ENCODE results near the gene ZCWPW2.
A peak's percentile ranks its signal among the peaks of the same experiment; 100 is the strongest.

The ZCWPW2 gene

DNA sequence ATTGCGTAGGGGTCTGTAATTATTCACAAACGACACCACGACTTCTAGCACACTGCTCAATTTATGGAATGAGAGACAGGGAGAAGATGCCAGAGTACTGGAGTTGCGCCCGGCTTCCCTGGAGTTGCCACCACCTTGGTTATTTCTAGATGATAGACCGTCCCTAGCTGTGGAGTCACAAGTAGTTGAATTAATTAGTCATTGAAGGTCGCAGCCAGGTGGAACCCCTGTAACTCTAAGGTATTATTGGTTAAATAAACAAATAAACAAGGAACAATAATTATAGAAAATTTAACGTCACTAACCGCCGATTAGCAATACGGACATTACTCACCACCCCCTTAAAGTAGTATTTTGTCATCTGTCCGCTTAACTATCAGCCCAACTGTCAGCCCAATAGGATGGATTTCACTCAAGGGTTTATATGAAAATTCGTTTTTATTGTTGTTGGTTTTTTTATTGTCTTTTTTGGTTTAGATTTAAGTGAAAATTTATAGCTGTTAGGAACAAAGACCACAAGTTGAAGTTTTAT is 1.0 kb downstream of the ZCWPW2 start:
- peak overlapping the region; percentile 82 to 93 for H3K9ac ChIP-seq (ENCODE audit: low read depth in 1 of 2, low read length in 2 of 2)
- no peaks in the 10 kb centered on the region for H3K27me3 ChIP-seq (ENCODE audit: control insufficient read depth in 1 of 2, insufficient read depth in 2 of 2, low read length in 2 of 2)
- H3K9me3 ChIP-seq (ENCODE audit: control insufficient read depth in 1 of 2, low read length in 2 of 2) = peaks cover 3 to 21% of the 10 kb centered on the region in 2 donors
- H3K4me1 ChIP-seq (ENCODE audit: control insufficient read depth in 1 of 2, insufficient read depth in 2 of 2, low read length in 2 of 2) = peaks cover 15 to 27% of the 10 kb centered on the region in 2 donors
- H3K27ac ChIP-seq (ENCODE audit: low read depth, low read length) = peak overlapping the region; percentile 98
- H3K4me3 ChIP-seq (ENCODE audit: low read depth in 1 of 2, low read length in 2 of 2) = peak overlapping the region; percentile 79 to 94
- H3K36me3 ChIP-seq (ENCODE audit: control insufficient read depth in 1 of 2, insufficient read depth in 2 of 2, low read length in 2 of 2) = no peaks in the 10 kb centered on the region

DNA sequence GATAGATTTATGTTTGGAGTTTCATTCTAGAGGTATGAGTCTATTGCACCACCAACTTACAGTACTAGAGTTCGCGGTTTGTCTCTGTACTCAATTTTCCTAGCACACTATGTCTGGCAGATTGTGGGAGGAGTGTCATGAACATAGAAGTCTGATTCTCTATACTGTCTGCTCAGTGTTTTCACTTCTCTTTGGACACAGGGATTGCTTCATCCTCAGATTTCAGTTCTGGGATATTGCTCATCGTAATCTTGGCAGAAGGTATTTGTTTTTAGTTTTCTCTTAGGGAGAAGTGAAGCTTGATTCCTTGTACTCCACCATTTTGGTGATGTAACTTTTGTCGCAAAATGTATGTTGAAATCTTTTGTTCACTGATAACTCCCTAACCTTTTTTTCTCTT is 27.9 kb downstream of the ZCWPW2 start:
- Histone ChIP-seq H3K36me3 (ENCODE audit: control insufficient read depth in 1 of 2, insufficient read depth in 2 of 2, low read length in 2 of 2) (no peaks in the 10 kb centered on the region), H3K4me1 (ENCODE audit: control insufficient read depth in 1 of 2, insufficient read depth in 2 of 2, low read length in 2 of 2) (no peaks in the 10 kb centered on the region), H3K4me3 (ENCODE audit: low read depth in 1 of 2, low read length in 2 of 2) (no peak overlapping the region), H3K9ac (ENCODE audit: low read depth in 1 of 2, low read length in 2 of 2) (no peak overlapping the region), H3K27me3 (ENCODE audit: control insufficient read depth in 1 of 2, insufficient read depth in 2 of 2, low read length in 2 of 2) (no peaks in the 10 kb centered on the region), H3K27ac (ENCODE audit: low read depth, low read length) (no peak overlapping the region), H3K9me3 (ENCODE audit: control insufficient read depth in 1 of 2, low read length in 2 of 2) (peaks cover 0 to 5% of the 10 kb centered on the region in 2 donors)

DNA sequence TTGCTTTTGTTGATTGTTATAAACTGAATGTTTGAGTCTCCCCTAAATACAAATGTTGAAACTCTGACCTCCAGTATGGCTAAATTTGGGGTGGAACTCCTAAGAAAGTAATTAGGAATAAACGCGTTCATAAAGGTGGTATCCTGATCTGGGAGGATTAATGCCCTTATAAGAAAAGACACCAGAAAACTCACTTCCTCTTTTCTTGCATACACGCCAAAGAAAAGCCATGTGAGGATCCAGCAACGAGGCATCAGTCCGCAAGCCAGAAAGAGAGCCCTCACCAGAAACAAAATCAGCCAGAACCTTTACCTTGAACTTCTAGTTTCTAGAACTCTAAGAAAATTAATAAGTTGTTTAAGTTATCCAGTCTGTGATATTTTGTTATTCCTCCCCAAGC is 37.5 kb downstream of the ZCWPW2 start:
- no peaks in the 10 kb centered on the region for H3K4me1 ChIP-seq (ENCODE audit: control insufficient read depth in 1 of 2, insufficient read depth in 2 of 2, low read length in 2 of 2)
- no peaks in the 10 kb centered on the region for H3K9me3 ChIP-seq (ENCODE audit: control insufficient read depth in 1 of 2, low read length in 2 of 2)
- H3K36me3 ChIP-seq (ENCODE audit: control insufficient read depth in 1 of 2, insufficient read depth in 2 of 2, low read length in 2 of 2) = no peaks in the 10 kb centered on the region
- no peak overlapping the region for H3K4me3 ChIP-seq (ENCODE audit: low read depth in 1 of 2, low read length in 2 of 2)
- no peaks in the 10 kb centered on the region for H3K27me3 ChIP-seq (ENCODE audit: control insufficient read depth in 1 of 2, insufficient read depth in 2 of 2, low read length in 2 of 2)
- H3K27ac ChIP-seq (ENCODE audit: low read depth, low read length) = no peak overlapping the region
- no peak overlapping the region for H3K9ac ChIP-seq (ENCODE audit: low read depth in 1 of 2, low read length in 2 of 2)

DNA sequence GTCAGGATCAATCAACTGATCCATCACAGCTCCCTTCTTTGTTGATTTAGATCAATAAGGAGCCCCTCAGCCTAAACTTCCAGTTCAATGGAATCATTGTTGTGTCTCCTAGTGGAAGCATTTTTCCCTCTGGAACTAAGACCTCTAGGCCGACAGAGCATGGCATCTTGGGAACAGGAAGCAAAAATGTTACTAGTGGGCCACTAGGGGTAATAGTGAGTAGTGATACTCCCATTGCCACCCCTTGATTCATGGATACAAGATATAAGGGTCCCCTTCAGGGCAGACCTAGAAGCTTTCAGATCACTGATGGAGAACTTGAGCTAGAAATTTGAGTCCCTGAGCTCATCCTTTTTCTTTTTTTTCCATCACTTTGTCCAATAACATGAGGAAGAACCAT is 40.5 kb downstream of the ZCWPW2 start:
- no peaks in the 10 kb centered on the region for H3K27me3 ChIP-seq (ENCODE audit: control insufficient read depth in 1 of 2, insufficient read depth in 2 of 2, low read length in 2 of 2)
- no peak overlapping the region for H3K4me3 ChIP-seq (ENCODE audit: low read depth in 1 of 2, low read length in 2 of 2)
- peaks cover under 1 to 7% of the 10 kb centered on the region in 2 donors for H3K9me3 ChIP-seq (ENCODE audit: control insufficient read depth in 1 of 2, low read length in 2 of 2)
- H3K27ac ChIP-seq (ENCODE audit: low read depth, low read length) = no peak overlapping the region
- no peak overlapping the region for H3K9ac ChIP-seq (ENCODE audit: low read depth in 1 of 2, low read length in 2 of 2)
- H3K4me1 ChIP-seq (ENCODE audit: control insufficient read depth in 1 of 2, insufficient read depth in 2 of 2, low read length in 2 of 2) = no peaks in the 10 kb centered on the region
- H3K36me3 ChIP-seq (ENCODE audit: control insufficient read depth in 1 of 2, insufficient read depth in 2 of 2, low read length in 2 of 2) = no peaks in the 10 kb centered on the region

DNA sequence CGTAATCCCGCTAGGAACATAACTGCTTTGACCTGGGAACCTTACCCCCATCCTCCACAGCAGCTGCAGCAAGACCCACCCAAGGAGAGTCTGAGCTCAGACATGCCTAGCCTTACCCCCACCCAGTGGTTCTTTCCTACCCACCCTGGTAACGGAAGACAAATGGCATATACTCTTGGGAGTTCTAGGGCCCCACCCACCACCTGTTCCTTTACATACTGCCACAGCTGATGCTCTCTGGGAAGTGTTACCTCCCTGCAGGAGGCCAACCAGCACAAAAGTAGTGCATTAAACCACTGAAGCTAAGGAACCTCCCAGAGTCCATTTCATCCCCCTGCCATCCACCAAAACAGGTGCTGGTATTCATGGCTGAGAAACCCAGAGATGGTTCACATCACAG is 50.7 kb downstream of the ZCWPW2 start:
- Histone ChIP-seq H3K36me3 (ENCODE audit: control insufficient read depth in 1 of 2, insufficient read depth in 2 of 2, low read length in 2 of 2) (no peaks in the 10 kb centered on the region), H3K9me3 (ENCODE audit: control insufficient read depth in 1 of 2, low read length in 2 of 2) (peaks cover 16 to 28% of the 10 kb centered on the region in 2 donors), H3K27ac (ENCODE audit: low read depth, low read length) (no peak overlapping the region), H3K4me1 (ENCODE audit: control insufficient read depth in 1 of 2, insufficient read depth in 2 of 2, low read length in 2 of 2) (no peaks in the 10 kb centered on the region), H3K9ac (ENCODE audit: low read depth in 1 of 2, low read length in 2 of 2) (no peak overlapping the region), H3K4me3 (ENCODE audit: low read depth in 1 of 2, low read length in 2 of 2) (no peak overlapping the region), H3K27me3 (ENCODE audit: control insufficient read depth in 1 of 2, insufficient read depth in 2 of 2, low read length in 2 of 2) (no peaks in the 10 kb centered on the region)

DNA sequence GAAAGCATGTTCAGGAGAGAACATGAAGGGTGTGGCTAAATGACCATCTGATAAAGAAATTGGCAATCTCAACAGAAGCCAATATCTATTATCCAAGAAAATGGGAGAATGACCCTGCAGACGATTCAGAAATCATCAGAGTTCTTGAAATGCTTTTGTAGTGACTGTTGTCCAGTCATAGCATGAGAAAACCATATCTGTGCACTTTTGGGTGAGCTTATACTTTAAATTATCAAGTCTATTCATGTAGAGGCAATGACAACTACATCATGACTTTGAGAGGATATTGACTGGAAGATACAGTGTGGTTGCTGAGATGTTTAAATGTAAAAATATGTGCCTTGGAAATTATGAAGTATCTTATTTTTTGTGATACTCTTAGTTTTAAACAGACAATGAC is 57.7 kb downstream of the ZCWPW2 start:
- Histone ChIP-seq H3K9ac (ENCODE audit: low read depth in 1 of 2, low read length in 2 of 2) (no peak overlapping the region), H3K36me3 (ENCODE audit: control insufficient read depth in 1 of 2, insufficient read depth in 2 of 2, low read length in 2 of 2) (no peaks in the 10 kb centered on the region), H3K4me3 (ENCODE audit: low read depth in 1 of 2, low read length in 2 of 2) (no peak overlapping the region), H3K9me3 (ENCODE audit: control insufficient read depth in 1 of 2, low read length in 2 of 2) (peaks cover 3 to 8% of the 10 kb centered on the region in 2 donors), H3K4me1 (ENCODE audit: control insufficient read depth in 1 of 2, insufficient read depth in 2 of 2, low read length in 2 of 2) (no peaks in the 10 kb centered on the region), H3K27me3 (ENCODE audit: control insufficient read depth in 1 of 2, insufficient read depth in 2 of 2, low read length in 2 of 2) (no peaks in the 10 kb centered on the region), H3K27ac (ENCODE audit: low read depth, low read length) (no peak overlapping the region)

DNA sequence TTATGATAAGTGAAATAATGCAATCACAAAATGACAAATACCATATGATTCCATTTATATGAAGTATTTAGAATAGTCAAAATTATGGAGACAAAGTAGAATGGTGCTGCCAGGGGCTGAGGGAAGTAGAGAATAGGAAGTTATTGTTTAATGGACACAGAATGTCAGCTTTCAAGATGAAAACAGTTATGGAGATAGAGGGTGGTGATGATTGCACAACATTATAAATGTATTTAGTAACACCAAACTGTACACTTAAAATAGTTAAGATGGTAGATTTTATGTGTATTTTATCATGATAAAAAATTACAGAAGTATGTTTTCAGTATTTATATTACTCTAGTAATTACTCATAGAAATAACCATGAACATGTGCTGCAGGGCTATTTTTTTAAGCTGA is 100.9 kb downstream of the ZCWPW2 start:
- H3K4me3 ChIP-seq (ENCODE audit: low read depth in 1 of 2, low read length in 2 of 2) = no peak overlapping the region
- peaks cover 0 to 3% of the 10 kb centered on the region in 2 donors for H3K9me3 ChIP-seq (ENCODE audit: control insufficient read depth in 1 of 2, low read length in 2 of 2)
- H3K27me3 ChIP-seq (ENCODE audit: control insufficient read depth in 1 of 2, insufficient read depth in 2 of 2, low read length in 2 of 2) = no peaks in the 10 kb centered on the region
- H3K9ac ChIP-seq (ENCODE audit: low read depth in 1 of 2, low read length in 2 of 2) = no peak overlapping the region
- no peaks in the 10 kb centered on the region for H3K4me1 ChIP-seq (ENCODE audit: control insufficient read depth in 1 of 2, insufficient read depth in 2 of 2, low read length in 2 of 2)
- H3K36me3 ChIP-seq (ENCODE audit: control insufficient read depth in 1 of 2, insufficient read depth in 2 of 2, low read length in 2 of 2) = no peaks in the 10 kb centered on the region
- H3K27ac ChIP-seq (ENCODE audit: low read depth, low read length) = no peak overlapping the region

DNA sequence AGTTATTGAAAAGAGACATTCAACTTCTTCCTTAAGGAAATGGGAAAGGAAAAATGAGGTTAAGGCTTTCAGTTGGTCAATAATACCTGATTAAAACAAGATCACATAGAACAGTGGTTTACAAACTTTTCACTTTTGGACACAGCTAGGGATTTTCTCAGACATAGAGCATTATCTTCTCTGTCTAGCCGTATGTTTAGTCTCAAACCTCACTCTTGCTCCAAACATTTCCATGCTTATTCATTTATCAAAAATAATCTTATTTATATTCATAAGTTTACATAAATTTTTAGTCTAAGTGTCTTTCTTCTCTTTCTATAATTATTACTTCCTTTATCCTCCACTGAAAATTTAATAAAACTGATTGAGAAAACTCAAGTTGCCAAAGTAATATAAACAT is 114.3 kb downstream of the ZCWPW2 start:
- no peaks in the 10 kb centered on the region for H3K4me1 ChIP-seq (ENCODE audit: control insufficient read depth in 1 of 2, insufficient read depth in 2 of 2, low read length in 2 of 2)
- H3K36me3 ChIP-seq (ENCODE audit: control insufficient read depth in 1 of 2, insufficient read depth in 2 of 2, low read length in 2 of 2) = no peaks in the 10 kb centered on the region

DNA sequence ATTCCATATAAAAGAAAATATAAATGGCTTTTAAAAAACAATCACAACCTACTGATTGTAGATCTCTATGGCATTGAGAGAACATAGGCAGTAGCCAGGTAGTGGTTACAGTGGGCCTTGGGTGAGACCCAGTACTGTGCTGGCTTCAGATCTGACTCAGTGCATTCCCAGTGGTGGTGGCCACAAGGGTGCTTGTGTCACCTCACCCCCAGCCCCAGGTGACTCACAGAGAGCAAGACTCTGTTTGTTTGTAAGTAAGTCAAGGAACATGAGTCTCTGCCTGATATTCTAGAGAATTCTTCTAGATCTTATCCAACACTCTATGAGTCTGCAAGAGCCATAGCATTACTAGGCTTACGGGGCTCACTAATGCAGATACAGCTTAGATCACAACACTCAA is 118.9 kb downstream of the ZCWPW2 start:
- Histone ChIP-seq H3K4me3 (ENCODE audit: low read depth in 1 of 2, low read length in 2 of 2) (no peak overlapping the region), H3K27me3 (ENCODE audit: control insufficient read depth in 1 of 2, insufficient read depth in 2 of 2, low read length in 2 of 2) (no peaks in the 10 kb centered on the region), H3K9ac (ENCODE audit: low read depth in 1 of 2, low read length in 2 of 2) (no peak overlapping the region), H3K27ac (ENCODE audit: low read depth, low read length) (no peak overlapping the region), H3K4me1 (ENCODE audit: control insufficient read depth in 1 of 2, insufficient read depth in 2 of 2, low read length in 2 of 2) (no peaks in the 10 kb centered on the region), H3K9me3 (ENCODE audit: control insufficient read depth in 1 of 2, low read length in 2 of 2) (peaks cover 0 to 3% of the 10 kb centered on the region in 2 donors), H3K36me3 (ENCODE audit: control insufficient read depth in 1 of 2, insufficient read depth in 2 of 2, low read length in 2 of 2) (no peaks in the 10 kb centered on the region)

More for the DNA sequence above, 114.3 kb downstream of the ZCWPW2 start:
- Histone ChIP-seq H3K9ac (ENCODE audit: low read depth in 1 of 2, low read length in 2 of 2) (no peak overlapping the region), H3K27me3 (ENCODE audit: control insufficient read depth in 1 of 2, insufficient read depth in 2 of 2, low read length in 2 of 2) (no peaks in the 10 kb centered on the region), H3K27ac (ENCODE audit: low read depth, low read length) (no peak overlapping the region), H3K4me3 (ENCODE audit: low read depth in 1 of 2, low read length in 2 of 2) (no peak overlapping the region), H3K9me3 (ENCODE audit: control insufficient read depth in 1 of 2, low read length in 2 of 2) (peaks cover 0 to 3% of the 10 kb centered on the region in 2 donors)

DNA sequence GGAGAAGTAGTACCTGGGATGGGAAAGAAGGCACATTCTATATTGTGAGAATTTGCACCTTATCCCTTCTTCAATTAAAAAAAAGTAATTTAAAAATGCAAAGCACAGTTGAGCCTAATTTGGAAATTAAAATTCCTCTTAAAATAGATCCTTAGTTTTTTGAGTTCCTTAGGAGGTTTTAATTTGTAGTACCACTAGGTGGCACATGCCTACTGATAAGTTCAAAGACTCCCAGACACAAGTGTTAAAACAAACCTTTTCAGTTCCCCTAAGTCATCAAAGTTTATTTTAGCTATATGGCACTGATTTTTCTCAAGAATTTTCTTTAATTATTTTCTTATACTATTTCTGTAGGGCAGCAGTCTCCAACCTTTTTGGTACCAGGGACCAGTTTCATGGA is 127.7 kb downstream of the ZCWPW2 start:
- Histone ChIP-seq H3K9me3 (ENCODE audit: control insufficient read depth in 1 of 2, low read length in 2 of 2) (no peaks in the 10 kb centered on the region), H3K27me3 (ENCODE audit: control insufficient read depth in 1 of 2, insufficient read depth in 2 of 2, low read length in 2 of 2) (no peaks in the 10 kb centered on the region), H3K36me3 (ENCODE audit: control insufficient read depth in 1 of 2, insufficient read depth in 2 of 2, low read length in 2 of 2) (no peaks in the 10 kb centered on the region), H3K4me3 (ENCODE audit: low read depth in 1 of 2, low read length in 2 of 2) (no peak overlapping the region), H3K9ac (ENCODE audit: low read depth in 1 of 2, low read length in 2 of 2) (no peak overlapping the region), H3K4me1 (ENCODE audit: control insufficient read depth in 1 of 2, insufficient read depth in 2 of 2, low read length in 2 of 2) (no peaks in the 10 kb centered on the region), H3K27ac (ENCODE audit: low read depth, low read length) (no peak overlapping the region)

DNA sequence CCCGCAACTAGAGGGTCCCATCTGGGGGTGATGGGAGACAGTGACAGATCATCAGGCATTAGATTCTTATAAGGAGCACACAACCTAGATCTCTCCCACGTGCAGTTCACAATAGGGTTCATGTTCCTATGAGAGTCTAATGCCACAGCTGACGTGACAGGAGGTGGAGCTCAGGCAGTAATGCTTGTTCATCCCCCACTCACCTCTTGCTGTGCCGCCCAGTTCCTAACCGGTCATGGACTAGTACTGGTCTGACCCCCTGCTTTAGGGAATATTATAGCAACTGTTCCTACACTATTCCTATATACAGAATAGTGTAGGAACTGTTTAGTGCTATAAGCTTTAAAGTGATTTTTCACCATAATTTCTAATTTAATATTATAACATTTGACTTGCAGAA is 128.2 kb downstream of the ZCWPW2 start:
- Histone ChIP-seq H3K27ac (ENCODE audit: low read depth, low read length) (no peak overlapping the region), H3K9me3 (ENCODE audit: control insufficient read depth in 1 of 2, low read length in 2 of 2) (no peaks in the 10 kb centered on the region), H3K36me3 (ENCODE audit: control insufficient read depth in 1 of 2, insufficient read depth in 2 of 2, low read length in 2 of 2) (no peaks in the 10 kb centered on the region), H3K27me3 (ENCODE audit: control insufficient read depth in 1 of 2, insufficient read depth in 2 of 2, low read length in 2 of 2) (no peaks in the 10 kb centered on the region), H3K4me3 (ENCODE audit: low read depth in 1 of 2, low read length in 2 of 2) (no peak overlapping the region), H3K9ac (ENCODE audit: low read depth in 1 of 2, low read length in 2 of 2) (no peak overlapping the region), H3K4me1 (ENCODE audit: control insufficient read depth in 1 of 2, insufficient read depth in 2 of 2, low read length in 2 of 2) (no peaks in the 10 kb centered on the region)
